CD4-positive, alpha-beta T cell (primary cell): ENCODE measurements around the gene HMG20A. TPM values are rescaled to one million over a fixed set of nuclear protein-coding genes. Genes with fewer than 3 reads are reported as not detected.

Experiments
- ATAC-seq: fragments of 200-7000 bp; cut with Tn5 transposase; one replicate; pipeline ENCODE4 v1.10.0; 2022; ENCODE audit warnings: mild to moderate bottlenecking; ENCODE audit not compliant: poor library complexity
- CTCF ChIA-PET: fragments of 350-600 bp; sonication (Branson Sonifier 250); formaldehyde crosslinking; loops from one replicate; lab custom pipeline; 2021; ENCODE audit warnings: antibody characterized with exemption, inconsistent platforms; lab: Charles Lee
- POLR2A ChIA-PET: fragments of 350-600 bp; sonication (Branson Sonifier 250); formaldehyde crosslinking; loops from one replicate; lab custom pipeline; 2021; ENCODE audit warnings: antibody characterized with exemption, inconsistent platforms; lab: Charles Lee
- DNase-seq, 14 experiments: peaks; one replicate each; pipeline ENCODE4 v3.0.0-alpha.2; 2013 to 2020; ENCODE audit warnings: mixed read lengths in 2 of 14
- H3K27ac ChIP-seq, 2 donors: one replicate each; pipeline versions ENCODE4 v1.5.1 to v1.7.0; 2013; ENCODE audit warnings: low read length in 2 of 2, low read depth in 1 of 2, mild to moderate bottlenecking in 1 of 2
- H3K27me3 ChIP-seq, 2 experiments: 1 replicate in 1 of 2; 2 replicates in 1 of 2; pipeline versions ENCODE4 v1.6.1 to v1.7.0; 2013; ENCODE audit warnings: low read length in 2 of 2, control low read depth in 1 of 2, mild to moderate bottlenecking in 1 of 2, moderate library complexity in 1 of 2; ENCODE audit not compliant: insufficient read depth in 2 of 2, control insufficient read depth in 1 of 2
- H3K36me3 ChIP-seq: one replicate; pipeline ENCODE4 v1.6.1; 2013; ENCODE audit warnings: low read length, control low read depth; ENCODE audit not compliant: insufficient read depth
- H3K4me1 ChIP-seq: one replicate; pipeline ENCODE4 v1.6.1; 2013; ENCODE audit warnings: low read length, control low read depth; ENCODE audit not compliant: insufficient read depth
- H3K4me3 ChIP-seq: one replicate; pipeline ENCODE4 v1.5.1; 2013; ENCODE audit warnings: mild to moderate bottlenecking, low read length, moderate library complexity
- H3K9me3 ChIP-seq, 2 experiments: 1 replicate in 1 of 2; 2 replicates in 1 of 2; pipeline versions ENCODE4 v1.6.1 to v1.7.0; 2013; ENCODE audit warnings: low read length in 2 of 2, mild to moderate bottlenecking in 2 of 2, control low read depth in 1 of 2, moderate library complexity in 1 of 2; ENCODE audit not compliant: control insufficient read depth in 1 of 2, insufficient read depth in 1 of 2
- H3K27ac Mint-ChIP-seq: one replicate; pipeline ENCODE4 v1.8.0; 2020; ENCODE audit warnings: mixed read lengths
- H3K27me3 Mint-ChIP-seq: one replicate; pipeline ENCODE4 v1.8.0; 2021; ENCODE audit warnings: mixed read lengths
- H3K36me3 Mint-ChIP-seq: one replicate; pipeline ENCODE4 v1.8.0; 2021; ENCODE audit warnings: low read depth, mixed read lengths
- H3K4me1 Mint-ChIP-seq: one replicate; pipeline ENCODE4 v1.8.0; 2021; ENCODE audit warnings: low read depth, mixed read lengths
- H3K4me3 Mint-ChIP-seq: one replicate; pipeline ENCODE4 v1.8.0; 2020; ENCODE audit warnings: mild to moderate bottlenecking, mixed read lengths
- H3K9me3 Mint-ChIP-seq: one replicate; pipeline ENCODE4 v1.8.0; 2020; ENCODE audit warnings: mixed read lengths
- CTCF ChIP-seq: fragments of 200-600 bp; IDR thresholded peaks from one replicate; pipeline ENCODE4 v1.8.0; 2022; ENCODE audit warnings: antibody characterized with exemption, mild to moderate bottlenecking
- intact Hi-C, 2 experiments: fragments of 100-400 bp; cut with DNase I in 1 of 2; cut with micrococcal nuclease in 1 of 2; formaldehyde crosslinking; loops; one replicate each; pipeline versions ENCODE4 v1.15.1 to v1.9.0; 2023 to 2025; cut with DNase I, micrococcal nuclease
- total RNA-seq, 174 experiments: library from RNA in 2 of 174; stranded (reverse) in 2 of 174; gene quantifications; one replicate each; pipeline ENCODE4 v1.2.3 and lab custom pipeline; 2021 to 2026

HMG20A gene
- total RNA-seq, 2 experiments from 2014 or later: 16.2 to 20.0 TPM

GRCh38 chr15:77416148-77416455 is 4.6 kb upstream of the HMG20A start:
- no peak overlapping the region for H3K4me3 Mint-ChIP-seq
- Histone ChIP-seq H3K4me3 (no peak overlapping the region), H3K4me1 (peaks cover 8% of the 10 kb centered on the region), H3K27me3 (no peaks in the 10 kb centered on the region), H3K27ac (no peak overlapping the region), H3K36me3 (no peaks in the 10 kb centered on the region), H3K9me3 (no peaks in the 10 kb centered on the region)
- peaks cover 20% of the 10 kb centered on the region for H3K4me1 Mint-ChIP-seq
- intact Hi-C loops: no loop called here
- no peak overlapping the region for H3K27ac Mint-ChIP-seq
- no peak for TF ChIP-seq CTCF
- H3K36me3 Mint-ChIP-seq: peaks cover 18% of the 10 kb centered on the region
- no peaks in the 10 kb centered on the region for H3K27me3 Mint-ChIP-seq
- POLR2A ChIA-PET: no interaction called here
- DNase-seq: no peak
- CTCF ChIA-PET: no interaction called here
- H3K9me3 Mint-ChIP-seq: no peaks in the 10 kb centered on the region
- no peak for ATAC-seq

- H3K36me3 Mint-ChIP-seq: peaks cover 20% of the 10 kb centered on the region
Observed at GRCh38 chr15:77416954-77417353, 3.7 kb upstream of the HMG20A start.

GRCh38 chr15:77417602-77418001 is 3.1 kb upstream of the HMG20A start:
- DNase-seq: no peak
- Histone ChIP-seq H3K4me3 (no peak overlapping the region), H3K36me3 (no peaks in the 10 kb centered on the region), H3K4me1 (peaks cover 14% of the 10 kb centered on the region), H3K9me3 (no peaks in the 10 kb centered on the region), H3K27me3 (no peaks in the 10 kb centered on the region), H3K27ac (no peak overlapping the region)
- no peak for ATAC-seq
- POLR2A ChIA-PET: no interaction called here
- Mint-ChIP-seq H3K4me3 (peak overlapping the region; percentile 96), H3K4me1 (peaks cover 30% of the 10 kb centered on the region), H3K9me3 (no peaks in the 10 kb centered on the region), H3K27me3 (no peaks in the 10 kb centered on the region), H3K27ac (no peak overlapping the region), H3K36me3 (peaks cover 20% of the 10 kb centered on the region)
- CTCF ChIA-PET: no interaction called here
- intact Hi-C loops: no loop called here
- TF ChIP-seq CTCF: no peak

More at GRCh38 chr15:77416954-77417353, 3.7 kb upstream of the HMG20A start:
- Histone ChIP-seq H3K27me3 (no peaks in the 10 kb centered on the region), H3K27ac (no peak overlapping the region), H3K36me3 (no peaks in the 10 kb centered on the region), H3K4me3 (no peak overlapping the region), H3K9me3 (no peaks in the 10 kb centered on the region), H3K4me1 (peaks cover 14% of the 10 kb centered on the region)
- peaks cover 28% of the 10 kb centered on the region for H3K4me1 Mint-ChIP-seq
- no peaks in the 10 kb centered on the region for H3K9me3 Mint-ChIP-seq
- DNase-seq (no peak), ATAC-seq (no peak)
- TF ChIP-seq CTCF: no peak
- no peak overlapping the region for H3K27ac Mint-ChIP-seq
- ChIA-PET CTCF (no interaction called here), POLR2A (no interaction called here)
- peak overlapping the region; percentile 57 for H3K4me3 Mint-ChIP-seq
- intact Hi-C loops: no loop called here
- no peaks in the 10 kb centered on the region for H3K27me3 Mint-ChIP-seq
